Uterus (tissue), 4 donors: ENCODE measurements around the gene RAB12. TPM values are rescaled to one million over a fixed set of nuclear protein-coding genes. Genes with fewer than 3 reads are reported as not detected.

Experiments used
- DNase-seq, 2 donors: peaks; one replicate each; pipeline ENCODE4 v3.0.0-alpha.2; 2019 to 2020
- H3K27ac ChIP-seq, 2 donors: fragments of 200-600 bp; sonication (generic); 1 replicate in 1 of 2; 2 replicates in 1 of 2; pipeline ENCODE4 v1.5.1; 2016 to 2018
- H3K27me3 ChIP-seq, 2 donors: fragments of 200-600 bp; sonication (generic); one replicate each; pipeline ENCODE4 v1.5.1; 2018 to 2019; ENCODE audit warnings: control low read depth in 1 of 2
- H3K36me3 ChIP-seq, 2 donors: fragments of 200-600 bp; sonication (generic); one replicate each; pipeline ENCODE4 v1.5.1; 2019; ENCODE audit warnings: control low read depth in 1 of 2
- H3K4me1 ChIP-seq, 2 donors: fragments of 200-600 bp; sonication (generic); one replicate each; pipeline ENCODE4 v1.5.1; 2018 to 2019; ENCODE audit warnings: control low read depth in 1 of 2
- H3K4me3 ChIP-seq, 2 donors: fragments of 200-600 bp; sonication (generic); 1 replicate in 1 of 2; 2 replicates in 1 of 2; pipeline ENCODE4 v1.5.1; 2018 to 2019; ENCODE audit warnings: mild to moderate bottlenecking in 1 of 2
- H3K9me3 ChIP-seq, 2 donors: fragments of 200-600 bp; sonication (generic); one replicate each; pipeline ENCODE4 v1.5.1; 2019; ENCODE audit warnings: control low read depth in 1 of 2
- CTCF ChIP-seq, 4 experiments: fragments of 200-600 bp in 2 of 4; fragments of 450-650 bp in 2 of 4; sonication (generic) in 2 of 4; IDR thresholded peaks; one replicate each; pipeline ENCODE4 v1.5.1; 2016 to 2019; ENCODE audit warnings: antibody characterized with exemption in 4 of 4, mild to moderate bottlenecking in 2 of 4, moderate library complexity in 1 of 4
- POLR2A ChIP-seq, 2 donors: fragments of 450-650 bp; IDR thresholded peaks; one replicate each; pipeline ENCODE4 v1.6.1; 2016; ENCODE audit warnings: antibody characterized with exemption in 2 of 2, mild to moderate bottlenecking in 1 of 2, moderate library complexity in 1 of 2
- intact Hi-C: fragments of 100-400 bp; cut with DNase I; formaldehyde crosslinking; loops from one replicate; pipeline ENCODE4 v1.15.1; 2023; ENCODE audit warnings: low total_unique reads
- total RNA-seq, 4 donors: library from RNA; depleted of rRNA in 3 of 4; stranded (reverse); fragments of >200 nt in 3 of 4; gene quantifications; one replicate each; pipeline versions ENCODE4 v1.1.0 to v1.2.4, GENCODE V29; 2014 to 2023
- donor health status: DM: yes; HTN: yes; CAD: no.

Gene RAB12
- total RNA-seq, 4 donors from 2014 or later: 37.9 to 85.8 (median 50.4) TPM

DNA sequence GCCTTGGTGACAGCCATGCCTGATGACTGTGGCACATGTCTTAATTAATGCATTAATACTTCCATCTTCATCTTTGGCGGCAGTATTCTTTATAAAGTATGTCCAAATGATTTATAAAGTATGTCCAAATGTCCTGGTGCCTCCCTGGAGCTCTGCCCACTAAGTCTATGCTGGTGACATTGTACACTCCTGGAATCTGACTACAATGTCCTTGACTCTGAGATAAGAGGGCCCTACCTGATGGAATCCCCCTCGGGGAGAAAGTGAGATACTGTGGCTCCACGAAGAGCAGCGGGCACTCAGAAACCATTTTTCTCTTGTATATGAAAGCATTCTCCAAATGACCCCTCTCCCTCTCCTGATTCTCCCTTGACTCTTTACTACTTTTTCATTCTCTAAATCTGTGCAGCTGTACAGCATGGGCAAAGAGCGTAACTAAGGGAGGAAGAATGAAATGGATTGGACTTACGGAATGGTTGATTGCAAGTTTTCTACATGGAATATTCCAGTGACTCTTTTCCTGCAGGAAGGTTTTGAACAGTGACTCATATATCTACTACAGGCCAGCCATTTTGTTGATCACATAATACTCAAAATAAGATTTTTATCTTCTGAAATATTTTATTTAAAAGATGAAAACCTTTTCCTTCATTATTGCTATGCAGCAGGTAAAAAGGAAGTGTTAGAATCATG lies 17.3 kb downstream of the RAB12 start:
- TF ChIP-seq POLR2A (IDR thresholded peaks at IDR 0.05) (no peak), CTCF (IDR thresholded peaks at IDR 0.05) (no peak)
- peaks cover 0 to 3% of the 10 kb centered on the region in 2 donors for H3K4me1 ChIP-seq
- no peaks in the 10 kb centered on the region for H3K9me3 ChIP-seq
- no peak overlapping the region for H3K4me3 ChIP-seq
- H3K27me3 ChIP-seq: no peaks in the 10 kb centered on the region
- DNase-seq: no peak
- H3K27ac ChIP-seq: no peak overlapping the region
- H3K36me3 ChIP-seq: no peaks in the 10 kb centered on the region
- intact Hi-C loops: no loop called here

DNA sequence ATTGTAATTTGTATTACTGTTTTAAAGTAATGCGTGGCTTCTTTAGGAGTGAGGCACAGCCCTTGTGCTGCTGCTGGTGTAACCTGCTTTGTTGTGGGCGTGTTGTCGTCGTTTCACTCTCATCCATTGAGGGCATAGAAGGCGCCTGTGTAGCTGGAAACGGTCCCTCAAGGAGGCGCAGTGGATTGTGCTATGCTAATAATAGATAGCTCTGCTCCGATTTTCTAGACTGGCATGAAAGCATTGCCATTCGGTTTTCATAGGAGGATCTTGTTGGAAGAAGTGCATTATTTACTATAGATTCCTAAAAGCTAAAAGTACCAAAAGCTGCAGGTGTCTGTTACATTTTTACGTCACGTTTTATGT lies 17.9 kb downstream of the RAB12 start:
- no peak overlapping the region for H3K27ac ChIP-seq
- DNase-seq: no peak
- no peaks in the 10 kb centered on the region for H3K27me3 ChIP-seq
- peaks cover 0 to 3% of the 10 kb centered on the region in 2 donors for H3K4me1 ChIP-seq
- H3K4me3 ChIP-seq: no peak overlapping the region
- H3K9me3 ChIP-seq: no peaks in the 10 kb centered on the region
- TF ChIP-seq POLR2A (IDR thresholded peaks at IDR 0.05) (no peak), CTCF (IDR thresholded peaks at IDR 0.05) (no peak)
- H3K36me3 ChIP-seq: no peaks in the 10 kb centered on the region
- intact Hi-C loops: no loop called here

DNA sequence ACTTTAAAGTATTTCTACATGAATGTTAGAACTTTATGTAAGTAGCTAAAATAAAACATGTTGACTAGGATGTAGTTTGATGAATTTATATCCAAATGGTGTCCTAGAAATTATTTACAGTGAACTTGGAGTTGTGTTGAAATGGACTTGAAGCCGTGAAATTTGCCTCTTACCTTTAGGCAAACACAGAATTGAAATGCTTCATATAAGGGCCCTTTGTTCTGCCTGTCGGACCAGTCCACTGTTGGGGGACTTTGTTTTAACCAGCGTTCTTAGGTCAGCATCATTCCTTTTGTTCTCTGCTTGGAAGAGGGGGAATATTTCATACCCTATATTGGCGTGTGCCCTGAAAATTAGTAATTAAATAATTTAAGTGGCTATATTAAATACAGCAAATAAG lies 18.3 kb downstream of the RAB12 start:
- H3K36me3 ChIP-seq: no peaks in the 10 kb centered on the region
- no peaks in the 10 kb centered on the region for H3K27me3 ChIP-seq
- H3K27ac ChIP-seq: no peak overlapping the region
- TF ChIP-seq CTCF (IDR thresholded peaks at IDR 0.05) (no peak), POLR2A (IDR thresholded peaks at IDR 0.05) (no peak)
- DNase-seq: no peak
- no peak overlapping the region for H3K4me3 ChIP-seq
- intact Hi-C loops: no loop called here
- peaks cover 0 to 3% of the 10 kb centered on the region in 2 donors for H3K4me1 ChIP-seq
- H3K9me3 ChIP-seq: no peaks in the 10 kb centered on the region

- H3K27me3 ChIP-seq: no peaks in the 10 kb centered on the region
- DNase-seq: no peak
- peaks cover 0 to 3% of the 10 kb centered on the region in 2 donors for H3K4me1 ChIP-seq
- no peak overlapping the region for H3K4me3 ChIP-seq
- H3K9me3 ChIP-seq: no peaks in the 10 kb centered on the region
- no peak overlapping the region for H3K27ac ChIP-seq
- intact Hi-C loops: no loop called here
- no peaks in the 10 kb centered on the region for H3K36me3 ChIP-seq
- TF ChIP-seq CTCF (IDR thresholded peaks at IDR 0.05) (no peak), POLR2A (IDR thresholded peaks at IDR 0.05) (no peak)
Measured at GRCh38 chr18:8629602-8630001, 20.4 kb downstream of the RAB12 start.

DNA sequence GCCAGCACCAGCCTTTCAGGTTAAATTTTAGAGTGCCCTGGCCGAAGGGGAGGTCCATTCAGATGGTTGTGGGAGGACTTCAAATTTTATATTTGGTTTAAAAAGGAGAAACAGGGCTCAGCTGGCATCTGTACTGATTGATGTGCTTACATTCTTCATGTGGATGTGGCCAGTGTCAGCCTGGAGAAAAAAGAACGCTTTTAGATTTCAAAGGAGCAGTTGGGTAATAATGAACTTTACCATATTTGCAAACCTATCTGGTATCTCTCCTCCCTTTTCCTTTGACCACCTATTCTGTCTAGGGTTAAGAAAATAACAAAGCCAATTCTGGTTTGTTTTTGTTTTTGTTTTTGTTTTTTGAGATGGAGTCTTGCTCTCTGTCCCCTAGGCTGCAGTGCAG lies 21.3 kb downstream of the RAB12 start:
- no peak overlapping the region for H3K27ac ChIP-seq
- H3K27me3 ChIP-seq: no peaks in the 10 kb centered on the region
- intact Hi-C loops: no loop called here
- no peaks in the 10 kb centered on the region for H3K36me3 ChIP-seq
- H3K4me3 ChIP-seq: no peak overlapping the region
- DNase-seq: no peak
- TF ChIP-seq CTCF (IDR thresholded peaks at IDR 0.05) (no peak), POLR2A (IDR thresholded peaks at IDR 0.05) (no peak)
- H3K9me3 ChIP-seq: no peaks in the 10 kb centered on the region
- H3K4me1 ChIP-seq: peaks cover 0 to 3% of the 10 kb centered on the region in 2 donors
